NCI-H82 treated with DMSO at 0.1 percent for 48 hours (cell line): ENCODE results near the gene EFNB3.

ENCODE experiments used
- DNase-seq: peaks from one replicate; lab custom pipeline; 2025; ENCODE audit not compliant: unreplicated experiment; lab: John Stamatoyannopoulos, UW

The EFNB3 gene

DNA sequence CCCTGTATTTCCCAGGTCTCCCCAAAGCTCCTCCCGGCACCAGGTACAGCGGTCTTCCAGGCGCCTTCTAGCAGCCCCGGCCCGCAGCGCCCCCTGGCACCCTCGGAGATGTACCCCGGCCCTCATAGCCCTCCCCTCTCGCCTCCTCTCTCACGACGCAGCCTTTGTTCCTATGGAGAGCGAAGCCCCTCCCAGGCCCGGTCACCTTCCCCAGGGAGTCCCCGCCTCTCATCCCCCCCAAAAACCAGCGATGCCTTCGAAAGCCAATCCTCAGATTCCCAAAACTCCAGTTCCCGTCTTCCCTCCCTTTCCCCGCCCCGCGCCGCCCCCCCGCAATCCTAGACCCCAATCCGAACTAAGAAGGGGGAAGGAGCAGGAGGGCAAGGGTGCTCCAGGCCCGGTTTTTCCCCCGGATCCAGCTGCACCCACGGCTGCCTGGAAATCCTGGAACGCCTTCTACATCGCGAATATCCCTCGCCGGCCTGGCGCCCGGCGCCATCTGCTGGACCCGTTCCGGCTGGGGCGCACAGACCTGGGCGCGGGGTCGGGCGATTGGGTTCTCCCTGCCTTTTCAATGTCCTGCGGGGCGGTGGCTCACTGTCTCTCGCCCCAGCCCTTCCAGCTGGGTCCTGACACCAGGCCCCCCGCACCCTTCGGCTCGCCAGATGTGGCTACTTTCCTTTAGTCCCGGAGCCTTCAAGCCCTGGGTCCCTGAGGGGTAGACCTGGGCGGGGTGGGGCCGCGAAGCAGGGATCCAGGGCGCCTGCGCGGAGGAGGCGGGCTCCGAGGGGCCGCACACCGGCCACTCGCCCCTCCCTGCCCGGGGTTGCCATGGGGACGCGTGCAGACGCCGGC lies 12.1 kb downstream of the EFNB3 start, which contains the start of gene DNAH2:
TSS of gene DNAH2 (plus strand) at position 844 of the 855 bp plus-strand sequence. CDS start 1,991 bp downstream, outside the sequence.
- peak; percentile 98 for DNase-seq

DNA sequence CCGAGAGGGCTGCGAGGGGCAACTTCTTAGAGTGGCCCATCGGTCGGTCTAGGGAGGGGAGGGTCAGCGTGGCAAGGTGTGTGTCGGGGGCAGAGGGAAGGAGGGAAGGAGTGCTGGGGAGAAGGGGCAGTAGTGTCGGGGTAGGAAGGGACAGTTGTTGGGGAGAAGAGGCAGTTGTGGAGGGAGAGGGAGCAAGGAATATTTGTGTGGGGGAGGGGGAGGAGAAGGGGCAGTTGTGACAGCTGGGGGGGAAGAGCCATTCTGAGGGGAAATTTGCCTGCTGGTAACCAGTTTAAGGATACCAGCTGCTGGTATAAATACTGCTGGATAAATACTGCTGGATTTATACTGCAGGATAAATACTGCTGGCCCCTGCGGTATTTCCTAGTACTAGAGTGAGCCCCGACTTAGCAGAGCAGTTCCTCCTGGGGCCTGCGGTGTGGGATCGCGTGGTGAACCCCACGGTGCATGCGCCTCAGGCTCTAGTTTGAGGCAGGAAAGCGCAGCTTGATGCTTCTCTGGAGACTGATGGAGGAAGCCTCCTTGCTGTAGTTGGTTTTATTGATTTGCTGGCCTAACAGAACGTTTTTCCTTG lies 12.9 kb downstream of the EFNB3 start:
- peak; percentile 83 for DNase-seq

DNA sequence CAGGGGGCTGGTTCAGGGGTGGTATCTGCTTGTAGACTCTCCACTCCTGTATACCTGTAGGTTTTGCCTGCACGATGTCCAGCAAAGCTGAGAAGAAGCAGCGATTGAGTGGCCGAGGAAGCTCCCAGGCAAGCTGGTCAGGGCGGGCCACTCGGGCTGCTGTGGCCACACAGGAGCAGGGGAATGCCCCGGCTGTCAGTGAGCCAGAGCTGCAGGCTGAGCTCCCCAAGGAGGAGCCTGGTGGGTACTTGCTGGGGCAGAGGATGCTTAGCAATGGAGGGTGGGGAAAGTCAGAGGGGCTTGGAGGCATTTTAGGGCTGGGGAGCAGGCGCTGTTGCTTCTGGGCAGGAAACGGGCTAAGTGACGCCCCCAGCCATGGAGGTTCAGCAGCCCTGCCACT lies 14.7 kb downstream of the EFNB3 start:
- no peak for DNase-seq

DNA sequence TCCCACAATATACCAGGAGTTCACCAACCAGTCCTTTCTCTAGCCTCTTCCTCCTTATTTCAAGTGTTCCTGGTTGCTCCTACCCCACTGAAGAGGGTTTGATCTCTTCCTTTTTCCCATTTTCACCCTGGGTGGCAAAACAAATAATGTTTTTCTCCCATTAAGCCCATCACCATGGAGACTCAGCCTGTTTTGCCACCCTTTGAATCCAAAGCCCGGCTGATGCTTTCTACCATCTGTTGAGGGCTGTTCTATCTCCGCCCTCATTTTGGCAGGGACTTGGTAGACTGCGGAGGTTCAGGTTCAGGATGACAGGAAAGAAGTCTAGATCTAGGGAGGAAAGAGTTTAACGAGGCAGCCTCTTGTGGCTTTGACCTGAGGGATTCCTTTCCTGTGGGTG lies 15.1 kb downstream of the EFNB3 start:
- peak; percentile 74 for DNase-seq

DNA sequence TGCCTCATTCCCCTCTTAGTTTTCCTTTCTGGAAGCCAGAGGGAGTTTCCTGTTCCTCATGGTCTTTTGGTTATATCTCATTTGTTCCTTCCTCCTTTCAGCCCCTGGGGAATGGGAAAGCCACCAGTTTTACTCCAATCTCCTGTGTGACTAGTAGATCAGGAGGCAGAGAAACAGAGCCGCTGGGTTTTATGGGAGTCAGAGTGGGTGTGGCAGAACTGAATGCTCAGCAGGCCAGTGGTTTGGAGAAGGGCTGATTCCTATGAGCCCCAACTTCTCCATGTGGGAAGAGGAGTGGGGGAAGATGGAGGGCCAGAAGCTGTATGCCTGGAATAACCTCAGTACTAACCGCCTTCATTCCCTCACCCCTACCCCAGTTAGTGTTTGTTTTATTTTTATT lies 16.6 kb downstream of the EFNB3 start:
- no peak for DNase-seq

DNA sequence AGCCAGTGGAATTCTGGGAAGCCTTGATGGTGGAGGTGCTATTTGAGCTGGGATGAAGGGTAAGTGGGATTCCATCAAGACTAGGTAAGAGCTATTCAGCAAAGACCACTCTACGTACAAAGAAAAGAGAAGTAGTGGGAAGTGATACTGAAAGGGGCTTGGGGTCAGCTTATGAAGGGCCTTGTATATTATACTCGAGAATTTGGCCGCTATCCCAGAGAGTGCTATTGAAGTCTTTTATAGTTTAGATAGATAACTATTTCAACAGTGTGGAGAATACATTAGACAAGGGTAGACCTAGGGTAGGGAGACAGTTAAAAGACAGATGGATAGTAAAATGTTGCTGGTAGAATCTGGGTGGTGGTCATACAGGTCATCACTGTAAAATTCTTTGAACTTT lies 22.9 kb downstream of the EFNB3 start:
- no peak for DNase-seq

DNA sequence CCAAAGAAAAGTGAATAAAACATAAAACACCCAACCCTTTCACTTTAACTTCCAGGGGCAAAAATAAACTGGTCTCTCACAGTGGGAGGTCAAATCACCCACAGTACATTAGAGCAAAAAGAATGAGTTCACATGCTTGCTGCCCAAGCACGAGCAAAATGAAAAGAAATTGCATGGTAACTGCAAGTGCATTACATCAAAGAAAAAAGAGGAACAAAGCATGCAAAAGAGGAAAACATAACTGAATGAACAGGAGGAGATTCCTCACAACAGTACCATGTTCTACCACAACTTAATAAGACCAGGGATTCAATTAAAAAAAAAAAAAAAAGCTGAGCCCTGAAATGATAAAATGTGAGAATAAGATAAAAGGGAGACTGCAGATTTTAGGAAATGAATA lies 24.8 kb downstream of the EFNB3 start:
- DNase-seq, result no peak

DNA sequence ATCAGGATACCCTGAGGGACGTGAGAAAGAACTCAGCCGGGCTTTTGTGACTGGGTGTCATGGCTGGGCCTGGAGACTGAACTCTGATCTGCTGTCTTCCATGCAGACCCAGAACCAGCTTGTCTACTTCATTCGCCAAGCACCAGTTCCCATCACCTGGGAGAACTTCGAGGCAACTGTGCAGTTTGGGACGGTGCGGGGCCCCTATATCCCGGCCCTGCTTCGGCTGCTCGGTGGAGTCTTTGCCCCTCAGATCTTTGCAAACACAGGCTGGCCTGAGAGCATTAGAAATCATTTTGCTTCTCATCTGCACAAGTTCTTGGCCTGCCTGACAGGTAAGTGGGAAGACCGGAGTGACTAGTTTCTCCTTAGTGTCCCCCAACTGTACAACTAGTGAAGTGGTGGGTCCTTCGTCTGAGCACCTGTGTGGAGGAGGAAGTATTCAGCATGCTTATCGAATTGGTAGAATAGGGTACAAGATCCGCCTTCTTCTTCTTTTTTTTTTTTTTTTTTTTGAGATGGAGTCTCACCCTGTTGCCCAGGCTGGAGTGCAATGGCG lies 28.1 kb downstream of the EFNB3 start:
- DNase-seq, result no peak

DNA sequence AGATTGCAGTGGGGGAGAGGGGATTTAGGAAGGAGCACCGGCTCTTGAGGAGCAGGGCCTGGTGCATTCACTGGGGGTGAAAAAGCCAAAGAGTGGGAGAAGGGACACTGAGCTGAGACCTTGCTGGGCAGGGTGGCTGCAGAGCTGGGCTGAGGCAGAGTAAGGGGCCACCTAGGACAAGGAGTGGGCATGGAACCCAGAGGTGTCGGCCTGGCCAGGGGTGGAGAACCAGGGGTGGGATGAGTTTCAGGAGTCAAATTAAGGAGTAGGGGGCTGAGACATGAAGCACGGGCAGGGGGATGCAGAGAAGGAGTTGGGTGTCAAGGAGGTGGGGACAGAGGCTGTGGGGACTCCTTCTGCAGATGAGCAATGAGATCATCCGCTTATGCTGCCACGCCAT lies 32.6 kb downstream of the EFNB3 start:
- DNase-seq, result no peak

DNA sequence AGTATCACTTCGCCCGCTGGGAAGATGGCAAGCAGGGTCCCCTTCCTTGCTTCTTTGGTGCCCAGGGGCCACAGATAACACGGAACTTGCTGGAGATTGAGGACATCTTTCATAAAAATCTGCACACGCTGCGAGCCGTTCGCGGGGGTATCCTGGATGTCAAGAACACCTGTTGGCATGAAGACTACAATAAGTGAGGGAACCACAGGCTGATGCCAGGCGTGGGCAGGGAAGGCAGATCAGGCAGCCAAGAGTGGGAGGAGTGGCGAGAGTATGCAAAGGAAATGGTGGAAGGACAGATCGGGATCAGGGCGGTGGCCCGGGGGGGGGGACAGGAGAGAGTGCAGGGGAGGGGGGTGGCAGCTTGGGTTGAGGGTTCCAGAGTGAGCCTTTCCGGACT lies 34.7 kb downstream of the EFNB3 start:
- DNase-seq, result no peak

DNA sequence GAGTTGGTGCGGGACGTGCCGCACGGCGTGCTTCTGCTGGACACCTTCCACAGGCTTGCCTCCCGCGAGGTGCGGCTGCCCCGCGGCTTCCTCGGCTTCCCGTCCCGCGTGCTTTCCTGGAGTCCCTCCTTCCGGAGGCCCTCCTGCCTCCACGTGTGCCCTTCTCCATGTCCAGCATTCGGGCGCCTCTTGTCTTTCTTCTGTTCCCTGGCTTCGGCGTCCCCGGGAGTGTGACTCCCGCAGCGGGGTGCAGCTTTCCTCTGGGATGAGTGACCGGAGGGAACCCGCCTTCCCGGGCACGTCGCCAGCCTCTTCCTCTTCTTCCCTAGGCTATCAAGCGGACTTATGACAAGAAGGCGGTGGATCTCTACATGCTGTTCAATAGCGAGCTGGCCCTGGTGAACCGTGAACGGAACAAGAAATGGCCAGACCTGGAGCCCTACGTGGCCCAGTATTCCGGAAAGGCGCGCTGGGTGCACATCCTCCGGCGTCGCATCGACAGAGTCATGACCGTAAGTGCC lies 35.5 kb downstream of the EFNB3 start:
- no peak for DNase-seq

DNA sequence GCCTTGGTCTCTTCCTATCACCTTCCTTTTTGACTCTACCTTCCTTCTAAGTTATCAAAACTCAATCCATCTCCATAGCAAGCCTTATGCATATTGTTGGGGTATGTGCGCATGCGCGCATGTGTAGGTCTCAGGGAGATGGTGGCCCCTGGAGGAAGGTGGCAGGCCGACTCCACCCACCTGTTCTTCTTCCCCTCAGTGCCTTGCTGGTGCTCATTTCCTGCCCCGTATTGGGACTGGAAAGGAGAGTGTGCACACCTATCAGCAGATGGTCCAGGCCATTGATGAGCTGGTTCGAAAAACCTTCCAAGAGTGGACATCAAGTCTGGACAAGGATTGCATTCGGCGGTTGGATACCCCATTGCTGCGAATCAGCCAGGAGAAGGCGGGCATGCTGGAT lies 37.7 kb downstream of the EFNB3 start:
- no peak for DNase-seq

DNA sequence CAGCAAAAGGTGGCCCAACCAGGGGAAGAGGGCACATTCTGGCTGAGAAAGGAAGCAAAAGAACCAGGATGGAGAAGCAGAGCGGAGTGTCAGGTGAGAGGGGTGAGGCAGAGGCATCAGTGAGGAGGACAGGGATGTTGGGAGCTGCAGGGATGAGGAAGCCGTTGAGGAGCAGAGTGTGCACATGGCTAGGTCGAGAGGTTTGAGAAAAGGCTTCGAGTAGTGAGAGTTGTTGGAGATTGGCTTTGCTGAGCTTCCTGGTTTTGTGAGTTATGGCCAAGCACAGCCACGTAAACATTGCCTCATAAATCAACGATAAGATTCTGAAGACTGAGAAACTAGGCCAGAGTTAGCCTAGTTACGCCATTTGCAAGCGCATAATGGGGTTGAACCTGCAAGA lies 39.4 kb downstream of the EFNB3 start:
- no peak for DNase-seq

DNA sequence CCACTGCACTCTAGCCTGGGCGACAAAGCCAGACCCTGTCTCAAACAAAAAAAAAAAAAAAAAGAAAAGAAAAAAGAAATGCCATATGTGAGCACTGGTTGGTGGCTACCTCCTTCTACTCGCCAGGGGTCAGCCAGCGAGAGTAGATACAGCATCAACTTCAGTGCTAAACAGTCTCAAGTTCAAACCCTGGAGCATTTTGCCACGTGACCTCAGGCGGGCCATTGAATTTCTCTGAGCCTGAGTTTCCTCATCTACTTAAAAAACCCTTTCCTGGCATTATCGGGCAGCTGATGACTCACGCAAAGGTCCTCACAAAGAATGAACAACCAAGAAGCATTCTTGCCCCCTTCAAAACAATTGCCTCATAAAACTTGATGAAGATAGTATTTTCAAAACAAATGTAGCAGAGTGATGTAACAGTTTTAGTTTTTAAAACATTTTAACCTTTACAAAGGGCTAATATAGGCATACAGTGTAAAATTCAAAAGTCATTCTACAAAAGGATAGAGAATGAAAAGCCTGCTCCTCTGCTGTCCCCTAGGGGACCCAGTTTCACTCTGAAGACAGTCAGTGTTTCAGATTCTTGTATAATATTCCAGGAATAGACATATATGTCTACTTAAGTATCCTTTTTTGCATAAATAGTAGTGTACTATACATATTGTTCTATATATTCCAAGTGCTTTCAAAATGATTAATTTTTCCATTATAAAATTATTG lies 40.9 kb downstream of the EFNB3 start:
- no peak for DNase-seq

DNA sequence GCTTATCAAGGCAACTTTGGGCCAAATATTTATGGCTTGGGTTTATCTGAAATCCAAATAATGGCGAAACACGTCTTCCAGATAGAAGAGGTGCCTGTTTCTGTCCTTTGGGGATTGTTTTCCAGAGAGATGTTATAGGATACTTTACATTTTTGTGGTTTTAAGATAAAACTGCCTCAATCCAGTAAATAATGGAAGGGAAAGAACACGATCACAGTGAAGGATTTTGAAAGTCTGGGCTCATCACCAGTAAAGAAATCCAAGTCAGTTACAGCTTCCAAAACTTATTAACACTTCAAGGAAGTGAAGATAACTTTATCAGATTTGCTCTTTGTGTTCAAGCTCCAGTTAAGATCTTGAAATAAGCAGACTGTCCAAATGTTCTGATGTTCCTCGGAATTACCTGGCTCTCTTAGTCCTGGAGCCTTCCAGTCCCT lies 42.7 kb downstream of the EFNB3 start:
- DNase-seq, result no peak

DNA sequence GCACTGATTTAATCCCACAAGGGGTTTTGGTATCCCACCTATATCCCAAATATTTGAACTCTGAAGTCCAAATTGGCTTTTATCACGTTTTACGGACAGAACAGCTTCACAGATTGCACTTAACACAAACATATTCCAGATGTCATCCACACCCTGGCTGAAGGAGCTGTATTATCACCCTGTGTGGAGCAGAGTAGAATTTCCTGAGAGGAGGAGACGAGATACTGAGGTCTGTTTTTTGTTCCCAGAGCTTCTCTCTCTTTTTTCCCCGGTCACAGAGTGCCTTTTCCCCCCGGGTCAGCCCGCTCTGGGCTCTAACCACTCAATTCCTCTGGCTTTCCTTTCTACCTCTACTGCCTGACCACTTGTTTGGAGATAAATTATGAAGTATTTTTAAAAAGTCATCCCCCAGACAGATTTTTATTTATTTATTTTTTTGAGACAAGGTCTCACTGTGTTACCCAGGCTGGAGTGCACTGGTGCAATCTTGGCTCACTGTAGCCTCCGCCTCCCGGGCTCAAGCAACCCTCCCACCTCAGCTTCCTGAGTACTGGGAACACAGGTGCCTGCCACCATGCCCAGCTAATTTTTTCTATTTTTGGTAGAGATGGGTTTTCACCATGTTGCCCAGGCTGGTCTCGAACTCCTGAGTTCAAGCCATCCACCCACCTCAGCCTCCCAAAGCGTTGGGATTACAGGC lies 43.2 kb downstream of the EFNB3 start:
- DNase-seq, result no peak

DNA sequence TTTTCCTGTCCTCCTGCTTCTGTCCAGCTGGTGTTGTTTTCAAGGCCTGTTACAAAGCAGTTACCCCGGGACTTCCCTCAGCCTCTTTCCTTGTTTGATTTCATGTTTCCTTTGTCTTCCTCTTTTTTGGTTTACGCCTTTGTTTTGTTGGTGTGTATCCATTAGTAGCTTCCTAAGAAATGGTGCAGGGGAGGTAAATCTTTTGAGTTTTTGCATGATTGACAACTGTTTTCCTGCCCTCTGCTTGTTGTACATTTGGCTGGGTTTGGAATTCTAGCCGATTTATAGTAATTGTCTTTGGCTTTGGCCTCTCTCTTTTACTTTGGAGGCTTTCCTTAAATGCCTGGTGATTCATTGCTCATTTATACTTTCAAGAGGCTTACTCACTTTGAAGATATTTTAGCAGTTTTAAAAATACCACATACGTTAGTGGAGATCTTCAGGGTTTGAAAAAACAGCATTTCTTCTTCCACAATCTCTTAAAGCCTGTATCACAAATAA lies 45.4 kb downstream of the EFNB3 start:
- no peak for DNase-seq

DNA sequence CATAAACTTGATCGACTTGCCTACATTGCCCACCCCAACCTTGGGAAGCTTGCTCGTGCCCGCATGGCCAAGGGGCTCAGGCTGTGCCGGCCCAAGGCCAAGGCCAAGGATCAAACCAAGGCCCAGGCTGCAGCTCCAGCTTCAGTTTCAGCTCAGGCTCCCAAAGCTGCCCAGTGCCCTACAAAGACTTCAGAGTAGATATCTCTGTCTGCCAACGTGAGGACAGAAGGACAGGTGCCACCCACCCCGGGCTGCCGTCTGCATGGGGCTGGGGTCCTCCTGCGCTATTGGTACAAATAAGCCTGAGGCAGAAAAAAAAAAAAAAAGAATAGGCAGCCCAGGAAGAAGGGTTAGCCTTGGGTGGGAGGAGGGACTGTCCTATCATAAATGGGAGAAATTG lies 49.7 kb downstream of the EFNB3 start:
- DNase-seq, result no peak

DNA sequence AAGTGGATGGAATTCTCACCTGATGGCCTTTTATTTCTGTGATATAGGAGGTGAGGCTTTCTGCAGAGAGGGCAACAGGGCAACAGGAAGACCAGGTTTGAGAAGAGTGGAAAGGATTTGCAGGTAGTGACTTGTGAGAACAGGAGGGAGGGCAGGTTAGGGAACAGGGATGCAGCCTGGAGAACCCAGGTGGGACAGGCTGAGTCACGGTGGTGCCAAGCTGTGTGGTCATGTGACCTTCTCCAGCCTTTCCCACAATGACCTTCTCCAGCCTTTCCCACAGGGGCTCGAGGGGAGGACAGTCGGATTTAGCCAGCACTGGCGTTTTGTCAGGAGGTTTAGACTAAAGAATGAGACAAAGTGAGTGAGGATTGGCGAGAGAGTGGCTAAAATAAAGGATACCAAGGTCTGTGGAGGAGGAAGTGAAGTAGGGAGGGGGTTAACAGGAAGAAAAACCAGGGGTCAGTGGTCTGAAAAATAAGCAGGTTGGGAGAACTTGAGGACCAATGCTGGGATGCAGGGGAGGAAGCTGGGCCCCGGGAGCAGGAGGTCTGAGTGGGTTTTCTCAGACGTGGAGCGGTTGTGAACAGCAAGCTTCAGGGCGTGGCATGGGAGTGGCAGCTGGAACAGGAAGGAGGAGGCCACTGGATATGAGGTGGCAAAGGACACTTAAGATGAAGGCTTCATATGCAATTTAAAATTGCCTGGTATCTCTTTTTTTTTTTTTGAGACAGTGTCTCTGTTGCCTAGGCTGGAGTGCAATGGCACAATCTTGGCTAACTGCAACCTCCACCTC lies 50.3 kb downstream of the EFNB3 start:
- DNase-seq, result no peak

DNA sequence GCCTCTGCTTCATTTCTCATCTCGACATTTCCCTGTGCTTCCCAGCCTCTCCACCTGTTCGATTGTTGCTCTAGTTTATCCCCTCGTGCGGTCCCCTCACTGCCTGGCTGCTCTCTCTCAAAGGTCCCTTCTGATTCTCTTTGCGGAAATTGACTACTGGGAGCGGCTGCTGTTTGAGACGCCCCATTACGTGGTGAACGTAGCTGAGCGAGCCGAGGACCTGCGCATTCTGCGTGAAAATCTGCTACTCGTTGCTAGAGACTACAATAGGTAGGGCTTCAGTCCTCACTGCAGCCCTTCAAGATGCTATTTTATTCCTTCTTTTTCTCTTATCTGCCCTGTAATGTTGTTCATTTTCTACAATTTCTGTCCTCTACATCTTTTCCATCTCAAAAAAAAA lies 52.0 kb downstream of the EFNB3 start:
- DNase-seq, result no peak
